Measurements from ENCODE around the gene NRP1.
A peak's percentile ranks its signal among the peaks of the same experiment; 100 is the strongest.
"Not testable (repeated sequence)": the region's sequence is repeated elsewhere in the genome, so short reads cannot be mapped to it uniquely, and the experiment has no call there.

Gene NRP1

GRCh38 chr10:33234831-33235237 lies 99.6 kb downstream of the NRP1 start:
- no peak for DNase-seq

- no peak for DNase-seq
These were observed 100.8 kb downstream of the NRP1 start for GRCh38 chr10:33233635-33234034.

GRCh38 chr10:33233221-33233620 lies 101.2 kb downstream of the NRP1 start:
- DNase-seq = no peak

- DNase-seq = no peak
These were observed 102.7 kb downstream of the NRP1 start for GRCh38 chr10:33231621-33232350.

GRCh38 chr10:33229949-33230267 lies 104.6 kb downstream of the NRP1 start:
- DNase-seq = no peak

GRCh38 chr10:33229252-33229948 lies 105.1 kb downstream of the NRP1 start:
- no peak for DNase-seq

GRCh38 chr10:33228426-33228825 lies 106.0 kb downstream of the NRP1 start:
- no peak for DNase-seq

GRCh38 chr10:33227489-33227888 lies 107.0 kb downstream of the NRP1 start:
- DNase-seq = no peak

- no peak for DNase-seq
These were observed 110.1 kb downstream of the NRP1 start for GRCh38 chr10:33224251-33224965.

GRCh38 chr10:33223326-33224000 lies 111.0 kb downstream of the NRP1 start:
- DNase-seq = no peak

- not testable (repeated sequence) for DNase-seq
These were observed 112.2 kb downstream of the NRP1 start for GRCh38 chr10:33222304-33222703.

- no peak for DNase-seq
These were observed 116.6 kb downstream of the NRP1 start for GRCh38 chr10:33217854-33218253.

- DNase-seq = peak; percentile 12
These were observed 117.6 kb downstream of the NRP1 start for GRCh38 chr10:33216661-33217427.

GRCh38 chr10:33215635-33216034 lies 118.8 kb downstream of the NRP1 start:
- no peak for DNase-seq

GRCh38 chr10:33215154-33215553 lies 119.3 kb downstream of the NRP1 start:
- DNase-seq = no peak

GRCh38 chr10:33214174-33214573 lies 120.3 kb downstream of the NRP1 start:
- no peak for DNase-seq

GRCh38 chr10:33212061-33212748 lies 122.3 kb downstream of the NRP1 start:
- no peak for DNase-seq

- no peak for DNase-seq
These were observed 123.2 kb downstream of the NRP1 start for GRCh38 chr10:33211106-33211878.

GRCh38 chr10:33209802-33210201 lies 124.7 kb downstream of the NRP1 start:
- no peak for DNase-seq

- DNase-seq = peak; percentile 1
These were observed 126.3 kb downstream of the NRP1 start for GRCh38 chr10:33208166-33208565.

- DNase-seq = no peak
These were observed 130.4 kb downstream of the NRP1 start for GRCh38 chr10:33204031-33204430.
